Activated CD4-positive, alpha-beta T cell treated with anti-CD3 and anti-CD28 coated beads, Interleukin-2, amount 50 U/mL, for 4 hours (primary cell): Measurements from ENCODE around the gene CHST14.

Source experiments
- DNase-seq, 2 experiments: peaks; one replicate each; pipeline ENCODE4 v3.0.0-alpha.2; 2020

CHST14 gene, protein sequence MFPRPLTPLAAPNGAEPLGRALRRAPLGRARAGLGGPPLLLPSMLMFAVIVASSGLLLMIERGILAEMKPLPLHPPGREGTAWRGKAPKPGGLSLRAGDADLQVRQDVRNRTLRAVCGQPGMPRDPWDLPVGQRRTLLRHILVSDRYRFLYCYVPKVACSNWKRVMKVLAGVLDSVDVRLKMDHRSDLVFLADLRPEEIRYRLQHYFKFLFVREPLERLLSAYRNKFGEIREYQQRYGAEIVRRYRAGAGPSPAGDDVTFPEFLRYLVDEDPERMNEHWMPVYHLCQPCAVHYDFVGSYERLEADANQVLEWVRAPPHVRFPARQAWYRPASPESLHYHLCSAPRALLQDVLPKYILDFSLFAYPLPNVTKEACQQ

DNA sequence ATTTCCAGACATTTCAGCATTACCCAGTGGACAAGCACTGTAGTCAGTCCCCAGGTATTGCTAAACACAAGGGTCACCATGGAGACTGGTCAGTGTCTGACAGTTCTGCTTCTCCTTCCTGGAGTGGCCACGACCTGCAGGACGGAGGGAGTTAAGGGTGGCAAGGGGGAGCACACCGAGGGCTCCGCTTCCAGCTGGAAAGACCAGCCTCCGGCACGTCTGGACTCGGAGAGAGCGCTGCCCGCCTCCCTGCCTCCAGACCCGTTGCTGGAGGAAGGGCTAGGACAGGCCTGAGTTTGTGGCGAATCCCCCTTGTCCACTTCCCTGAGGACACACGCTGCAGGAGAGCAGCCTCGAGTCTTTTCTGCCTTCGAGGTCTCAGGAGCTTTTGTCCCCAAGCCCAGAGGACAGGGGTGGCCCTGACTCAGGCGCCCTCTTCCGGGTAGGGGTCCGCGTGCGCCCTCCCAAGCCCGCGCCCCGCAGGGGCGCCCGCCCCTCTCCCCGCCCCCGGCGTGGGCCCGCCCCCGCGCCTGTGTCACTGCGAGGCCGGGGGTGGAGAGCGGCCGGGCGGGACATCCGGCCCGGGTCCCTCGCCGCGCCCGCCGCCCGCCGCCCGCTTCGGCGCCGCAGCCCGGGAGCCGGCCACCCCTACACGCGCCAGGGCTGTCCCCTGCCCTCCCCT, at the start of gene CHST14:
TSS of gene CHST14 (plus strand) at position 562 of the 682 bp plus-strand sequence. CDS start 230 bp downstream, outside the sequence.
- peak; percentile 48 to 52 for DNase-seq

DNA sequence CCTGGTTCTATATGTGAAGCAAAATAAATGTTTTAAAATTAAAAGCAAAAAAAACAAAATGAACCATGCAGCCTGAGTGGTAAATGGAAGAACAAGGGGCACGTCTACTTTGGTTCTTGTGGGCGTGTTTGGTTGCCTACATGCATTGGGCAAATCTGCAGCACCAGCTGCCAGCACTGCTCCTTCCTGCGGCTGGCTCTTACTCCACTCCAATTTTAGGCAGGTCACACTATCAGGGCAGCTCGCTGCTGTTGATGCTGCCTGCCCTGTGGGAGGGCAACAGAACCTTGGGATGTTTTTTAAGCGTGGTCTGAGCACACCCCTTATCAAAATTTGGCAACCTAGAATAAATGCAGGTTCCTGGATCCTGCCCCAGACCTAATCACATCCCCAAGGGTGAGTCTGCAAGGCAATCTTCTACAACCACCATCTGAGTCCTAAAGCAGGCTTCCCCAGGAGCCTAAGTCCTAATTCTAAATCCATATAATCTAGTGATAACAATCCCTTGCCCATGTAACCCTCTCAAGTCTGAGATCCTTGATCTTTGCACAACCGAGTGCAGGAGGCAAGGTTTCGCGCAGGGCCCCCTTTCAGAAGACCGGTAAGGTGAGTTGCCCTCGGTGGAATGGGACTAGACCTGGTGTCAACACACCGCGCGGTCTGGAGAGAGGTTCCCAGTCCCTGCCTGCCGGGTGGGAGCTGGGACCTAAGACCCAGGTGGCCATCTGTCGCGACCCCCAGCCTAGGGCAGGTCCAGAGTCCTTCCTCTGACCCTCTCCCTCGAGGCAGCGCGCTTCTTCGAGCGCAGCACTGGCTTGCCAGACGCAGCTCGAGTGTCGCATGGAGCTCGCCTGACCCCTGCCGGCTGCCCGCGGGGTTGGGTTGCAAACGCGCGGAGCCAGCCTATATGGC, 49.3 kb upstream of the CHST14 start:
- peak; percentile 75 to 81 for DNase-seq

DNA sequence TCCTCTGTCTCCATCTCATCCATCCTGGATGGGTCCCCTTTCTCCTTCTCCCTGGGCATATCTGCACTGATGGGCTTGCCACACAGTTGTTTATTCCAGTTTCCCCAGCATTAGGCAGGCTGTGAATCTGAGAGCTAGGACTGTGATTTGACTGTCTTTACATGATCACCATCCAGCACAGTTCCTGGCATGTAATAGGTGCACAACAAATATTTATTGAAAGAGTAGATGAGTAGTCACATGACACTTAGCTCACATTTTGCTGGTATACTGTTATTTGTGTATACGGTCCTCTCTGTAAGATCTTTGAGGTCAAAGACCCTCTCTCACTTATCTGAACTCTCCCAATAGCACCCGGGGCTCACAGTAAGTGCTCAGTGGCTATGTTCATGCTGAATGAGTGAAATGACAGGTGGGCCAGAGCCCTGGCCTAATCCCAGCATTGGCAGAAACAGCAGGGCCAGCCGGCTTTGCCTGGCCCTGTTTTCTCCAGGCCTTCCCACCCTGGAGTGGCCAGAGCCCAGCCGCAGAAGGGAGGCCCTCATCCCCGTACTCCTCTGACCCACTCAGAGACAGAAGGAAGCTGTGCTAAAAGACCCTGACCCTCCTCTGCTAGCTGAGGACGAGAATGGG, 46.2 kb upstream of the CHST14 start:
- DNase-seq = no peak

DNA sequence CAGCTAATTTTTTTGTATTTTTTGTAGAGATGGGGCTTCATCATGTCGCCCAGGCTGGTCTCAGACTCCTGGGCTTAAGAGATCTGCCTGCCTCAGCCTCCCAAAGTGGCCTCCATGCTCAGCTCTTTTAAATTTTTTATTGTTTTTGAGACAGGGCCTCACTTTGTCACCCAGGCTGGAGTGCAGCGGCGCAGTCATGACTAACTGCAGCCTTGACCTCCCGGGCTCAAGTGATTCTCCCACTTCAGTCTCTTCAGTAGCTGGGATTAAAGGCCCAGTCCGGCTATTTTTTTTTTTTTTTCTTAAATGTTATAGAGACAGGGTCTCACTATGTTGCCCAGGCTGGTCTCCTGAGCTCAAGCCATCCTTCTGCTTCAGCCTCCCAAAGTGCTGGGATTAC, 45.1 kb upstream of the CHST14 start:
- DNase-seq = no peak

DNA sequence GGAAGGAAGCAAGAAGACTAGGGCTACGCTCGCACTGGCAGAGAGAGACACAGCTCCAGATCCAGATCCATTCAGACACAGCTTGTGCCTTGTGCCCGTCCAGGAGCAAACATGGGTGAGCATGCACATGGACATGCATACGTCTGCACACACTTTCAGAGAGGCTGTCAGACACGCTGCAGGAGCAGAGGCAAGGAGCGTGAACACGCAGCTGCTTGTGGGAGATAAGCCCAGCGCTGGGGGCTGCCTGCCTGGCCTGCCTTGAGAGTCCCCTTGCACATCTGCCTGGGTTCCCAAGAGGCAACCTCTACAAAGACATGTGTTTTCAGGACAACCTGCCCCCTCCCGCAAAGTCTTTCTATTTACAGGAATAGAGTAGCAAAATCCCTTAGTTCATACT, 43.6 kb upstream of the CHST14 start:
- DNase-seq = no peak

DNA sequence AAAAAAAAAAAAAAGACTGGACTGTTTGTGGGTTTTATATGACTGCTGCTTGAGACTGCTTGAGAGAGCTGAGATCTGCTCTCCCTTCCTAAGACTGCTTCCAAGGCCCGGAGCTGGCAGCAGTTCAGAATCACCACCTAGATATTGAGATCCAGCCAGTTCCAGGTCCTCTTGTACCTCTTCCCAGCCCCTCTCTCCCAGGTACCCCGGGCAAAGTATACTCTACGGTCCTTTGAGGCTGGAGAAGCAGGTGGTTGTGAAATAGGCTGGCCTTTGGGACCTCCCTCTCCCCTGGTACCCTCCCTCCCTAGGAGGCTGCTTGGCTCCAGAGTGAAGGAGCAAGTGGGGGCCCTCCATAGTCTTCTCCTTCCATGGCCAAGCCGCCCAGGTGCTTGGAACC, 42.6 kb upstream of the CHST14 start:
- DNase-seq = no peak

DNA sequence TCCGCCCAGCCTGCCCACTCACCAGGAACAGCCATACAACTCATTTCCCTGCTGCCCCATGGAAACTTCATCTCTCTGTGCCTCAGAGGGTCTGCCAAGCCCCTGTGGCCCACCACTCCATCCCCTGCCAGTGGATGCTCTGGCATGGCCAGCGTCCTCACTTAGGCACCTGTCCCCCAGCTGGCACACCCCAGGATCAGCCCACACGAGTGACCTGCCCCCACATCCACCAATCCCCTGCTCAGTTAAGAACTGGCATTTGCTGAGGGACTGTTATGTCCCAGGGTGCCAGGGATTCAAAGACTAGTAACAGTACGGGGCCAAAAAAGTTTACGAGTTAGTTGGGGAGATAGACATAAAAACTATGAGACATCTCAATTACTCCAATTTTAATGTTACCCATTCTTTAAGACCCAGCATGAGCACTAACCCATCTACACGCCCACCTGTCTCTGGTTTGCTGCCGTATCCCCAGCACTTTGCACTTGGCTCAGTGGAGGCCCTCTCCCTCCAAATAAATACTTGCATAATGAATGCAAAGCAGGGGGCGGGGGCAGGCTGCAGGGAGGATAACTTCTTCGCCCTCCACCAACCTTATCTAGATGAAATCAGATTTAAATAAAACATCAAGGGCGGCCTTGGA, 41.6 kb upstream of the CHST14 start:
- no peak for DNase-seq

DNA sequence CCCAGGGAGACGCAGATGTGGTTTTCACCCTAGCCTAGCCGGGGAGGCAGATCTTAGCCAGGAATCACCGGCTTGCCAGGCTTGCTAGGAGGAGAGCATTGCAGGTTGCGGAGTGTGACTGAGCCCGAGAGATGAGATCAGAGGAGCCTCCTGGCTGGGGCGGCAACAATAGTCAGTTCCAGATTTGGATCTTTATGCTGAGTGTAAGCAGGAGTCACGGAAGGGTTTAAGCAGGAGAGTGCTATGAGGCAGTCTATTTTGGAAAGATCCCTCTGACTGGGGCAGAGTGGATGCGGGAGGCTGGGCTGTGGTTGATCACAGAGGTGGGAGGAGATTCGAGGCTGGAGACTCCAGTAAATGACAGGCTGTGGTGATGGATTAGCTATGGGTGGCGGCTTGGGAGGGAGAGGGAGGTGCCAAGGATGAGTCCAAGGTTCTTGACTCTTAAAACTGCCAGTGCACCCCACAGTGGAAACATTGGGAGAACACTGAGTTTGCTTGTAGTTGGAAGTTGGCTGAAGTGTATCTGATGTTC, 40.4 kb upstream of the CHST14 start:
- DNase-seq = no peak

DNA sequence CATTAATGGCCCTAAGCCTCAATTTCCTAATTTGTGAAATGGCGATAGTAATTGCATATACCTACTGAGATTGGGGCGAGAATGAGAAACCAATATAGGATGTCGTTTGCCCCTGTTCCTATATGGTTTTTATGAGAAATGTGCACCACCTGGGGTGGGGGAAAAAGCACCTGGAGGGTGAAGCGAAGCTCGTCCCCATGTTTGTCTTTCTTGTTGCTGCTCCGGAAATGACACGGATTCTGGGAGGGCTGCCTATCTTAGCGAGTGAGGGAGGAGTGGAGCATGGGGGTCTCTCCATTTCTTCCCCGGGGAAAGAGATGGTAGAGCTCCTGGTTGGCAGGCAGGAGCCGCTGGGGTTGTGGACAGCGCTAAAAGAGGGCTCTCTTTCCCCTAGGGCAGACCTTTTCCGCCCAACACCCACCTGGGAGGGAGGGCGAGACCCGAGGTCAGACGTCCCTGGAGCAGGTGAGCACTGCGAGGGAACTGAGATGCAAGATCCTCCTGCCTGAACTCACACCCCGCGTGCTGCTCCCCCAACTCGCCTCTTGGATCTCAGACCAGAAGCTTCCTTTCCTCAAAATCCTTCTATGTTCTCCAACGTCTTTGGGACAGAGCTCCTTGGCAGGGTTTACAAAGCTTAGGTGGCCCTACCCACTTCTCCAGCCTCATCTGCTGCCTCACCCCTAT, 35.6 kb upstream of the CHST14 start:
- no peak for DNase-seq

DNA sequence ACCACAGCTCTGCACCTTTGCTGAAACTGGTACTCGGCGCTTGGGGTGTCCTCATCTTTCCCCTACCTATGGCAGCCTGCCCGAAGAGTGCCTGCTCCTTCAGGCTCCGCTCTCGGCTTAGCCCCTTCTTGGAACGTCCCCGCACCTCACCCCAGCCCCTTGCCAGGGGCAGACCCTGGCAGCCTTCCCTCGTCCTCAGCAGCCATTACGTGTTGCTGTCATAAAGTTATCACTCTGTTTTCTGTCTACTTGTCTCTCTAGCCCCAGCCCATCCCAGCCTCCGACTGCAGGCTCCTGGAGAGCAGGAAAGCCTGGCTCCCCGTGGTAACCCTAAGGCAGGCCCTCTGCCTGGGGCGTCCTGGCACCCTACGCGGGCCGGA, 35.1 kb upstream of the CHST14 start:
- DNase-seq = no peak

DNA sequence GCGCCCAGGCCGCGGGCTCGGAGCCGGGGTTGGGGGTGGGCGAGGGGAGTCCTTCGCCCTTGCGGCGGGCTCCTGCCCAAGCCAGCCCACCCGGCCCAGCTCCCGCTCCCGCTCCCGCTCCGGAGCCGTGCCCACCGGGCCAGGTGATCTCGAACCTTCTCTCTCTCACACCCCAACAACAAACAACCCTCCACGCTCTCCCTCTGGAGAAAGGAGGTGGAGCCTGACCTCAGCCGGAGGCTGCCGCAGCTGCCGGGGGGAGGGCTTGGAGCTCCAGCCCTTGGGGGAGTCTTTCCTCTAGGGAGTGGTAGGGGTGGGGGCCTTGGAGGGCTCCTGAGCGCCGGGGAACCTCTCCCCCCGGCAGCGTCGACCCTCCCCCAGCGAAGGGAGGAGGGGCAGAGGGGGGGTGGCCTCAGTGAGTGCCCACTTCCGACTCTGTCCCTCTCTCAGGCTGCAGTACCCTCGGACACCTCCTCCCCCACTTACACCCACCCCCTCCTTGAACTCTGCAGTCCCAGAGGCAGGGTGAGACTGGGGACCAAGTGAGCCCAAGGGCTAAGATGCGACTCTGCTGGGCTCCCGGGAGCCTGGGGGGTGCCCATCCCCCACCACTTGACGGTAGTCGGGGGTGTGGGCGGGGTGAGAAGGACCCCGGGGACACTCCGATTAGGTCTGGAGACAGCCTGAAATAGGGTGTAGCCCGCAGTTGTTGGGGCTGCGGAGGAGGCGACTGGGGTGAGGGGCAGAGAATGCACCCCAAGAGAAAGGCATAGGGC, 34.5 kb upstream of the CHST14 start:
- no peak for DNase-seq

DNA sequence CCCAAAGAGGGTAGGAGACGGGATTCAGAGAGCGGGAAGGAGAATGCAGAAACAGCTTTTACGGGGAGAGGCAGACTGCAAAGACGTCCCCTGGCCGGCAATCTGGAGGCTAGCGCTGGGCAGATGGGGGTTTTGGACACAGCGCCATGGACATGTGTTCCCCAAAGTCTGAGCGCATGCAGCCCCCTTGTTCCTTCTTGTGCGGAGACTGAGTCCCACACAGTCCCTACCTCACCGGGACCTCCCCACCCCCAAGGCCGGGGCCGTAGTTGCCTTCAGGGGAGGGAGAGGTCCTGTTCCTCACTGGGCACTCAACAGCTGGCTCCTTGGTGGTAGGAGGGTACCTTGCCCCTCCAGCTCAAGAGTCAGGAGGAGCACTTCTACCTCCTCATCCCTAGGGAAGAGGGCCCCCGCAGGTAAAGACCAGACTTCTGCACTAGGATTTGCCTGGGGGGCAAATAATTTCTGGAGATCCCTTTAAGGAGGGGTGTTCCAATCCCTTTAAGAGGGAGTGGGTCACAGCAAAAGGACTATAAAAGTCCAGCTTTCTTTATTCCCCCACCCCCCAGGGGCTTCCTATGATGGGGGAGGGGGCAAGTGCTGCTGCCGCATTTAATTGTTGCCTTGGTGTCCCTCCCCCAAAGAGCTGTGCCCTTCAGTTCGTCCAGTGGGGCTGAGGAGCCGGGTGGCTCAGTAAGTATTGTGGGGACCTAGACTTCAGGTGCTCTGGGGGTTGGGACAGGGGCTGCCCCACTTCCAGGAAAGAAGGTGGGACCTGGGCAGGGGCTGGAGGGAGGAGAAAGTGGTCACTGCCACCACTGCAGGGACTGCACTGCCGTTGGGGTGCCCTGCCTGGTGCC, 33.7 kb upstream of the CHST14 start:
- no peak for DNase-seq

DNA sequence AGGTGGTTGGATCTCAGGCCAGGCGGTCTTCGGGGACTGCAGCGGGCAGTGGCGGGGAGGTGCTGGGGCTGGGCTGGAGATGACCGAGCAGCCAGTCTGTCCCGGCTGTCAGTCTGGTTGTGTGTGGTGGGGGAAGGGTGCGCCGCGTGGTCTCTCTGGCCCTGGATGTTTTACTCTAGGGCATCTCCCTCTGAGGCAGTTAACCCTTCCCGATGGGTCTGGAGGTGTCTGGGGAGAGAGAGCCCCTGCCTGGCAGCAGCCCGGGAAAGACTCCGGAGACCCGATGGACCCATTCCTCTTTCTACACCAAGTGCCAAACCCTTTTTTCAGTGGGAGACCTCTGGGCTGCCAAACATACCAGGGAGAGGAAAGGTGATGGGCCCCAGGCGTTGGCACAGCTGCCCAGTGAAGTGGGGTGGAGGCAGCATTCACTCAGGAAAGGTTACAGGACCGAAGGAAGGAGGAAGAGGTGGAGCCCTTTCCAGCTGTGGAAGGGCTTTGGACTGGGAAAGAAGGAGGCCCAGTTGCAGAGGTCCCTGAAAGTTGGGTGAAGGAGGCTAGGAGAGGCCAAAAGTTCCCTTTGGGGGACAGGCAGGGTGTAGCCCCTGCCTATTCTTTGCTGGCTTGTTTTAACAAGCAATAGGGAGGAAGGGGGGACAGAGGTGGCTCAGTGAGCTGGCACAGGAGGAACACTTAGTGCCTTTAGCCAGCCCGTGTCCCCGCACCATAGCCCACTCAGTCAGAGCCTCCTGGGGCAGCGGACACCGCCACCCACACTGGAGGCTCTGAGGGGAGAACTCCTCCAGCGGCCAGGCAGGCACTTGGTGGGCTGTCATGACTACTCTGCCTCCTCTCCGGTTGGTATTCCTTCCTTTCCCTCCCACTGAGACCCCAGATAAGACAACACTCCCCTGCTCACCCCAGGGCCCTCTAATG, 32.8 kb upstream of the CHST14 start:
- DNase-seq = no peak

DNA sequence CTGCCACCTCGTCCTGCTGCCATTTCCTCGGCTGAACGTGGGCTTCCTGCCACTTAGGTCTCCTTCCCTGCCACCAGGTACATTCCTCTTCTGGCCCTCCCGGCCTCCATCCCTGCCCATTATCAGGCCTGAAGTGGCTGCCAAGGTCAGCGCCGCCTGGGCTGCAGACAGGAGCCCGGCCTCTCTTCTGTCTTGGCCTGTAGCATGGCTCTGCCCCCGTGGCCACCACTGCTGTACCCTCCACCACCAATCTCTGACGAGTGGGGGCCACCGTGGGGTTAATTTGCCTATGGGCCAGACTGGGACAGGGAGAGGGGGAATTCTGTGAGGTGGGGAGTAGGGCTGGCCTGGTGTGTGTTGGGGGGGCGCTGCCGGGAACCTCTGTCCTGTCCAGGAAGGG, 32.1 kb upstream of the CHST14 start:
- no peak for DNase-seq

DNA sequence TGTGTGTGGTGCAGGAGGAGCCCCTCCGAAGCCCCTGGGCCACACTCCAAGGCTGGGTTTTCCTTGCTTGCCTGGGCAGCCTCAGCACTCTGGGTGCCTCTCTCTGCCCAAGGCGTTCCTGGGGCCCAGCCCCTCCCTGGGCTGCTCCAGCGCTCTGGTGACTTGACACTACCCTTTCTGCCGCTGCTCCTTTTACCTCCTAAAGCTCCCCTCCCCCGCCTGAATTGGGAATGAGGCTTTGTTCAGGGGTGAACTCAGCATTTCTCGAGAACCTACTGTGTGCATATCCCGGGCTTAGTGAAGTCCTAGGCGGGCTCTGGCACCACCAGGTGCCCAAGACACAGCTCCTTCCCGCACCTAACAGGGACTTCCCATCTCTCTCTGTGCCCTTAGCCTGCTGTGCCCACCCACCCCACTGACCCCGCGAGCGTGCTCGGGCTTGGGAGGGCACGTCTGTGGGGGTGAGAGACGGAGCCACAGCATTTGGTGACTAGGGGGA, 31.3 kb upstream of the CHST14 start:
- no peak for DNase-seq

DNA sequence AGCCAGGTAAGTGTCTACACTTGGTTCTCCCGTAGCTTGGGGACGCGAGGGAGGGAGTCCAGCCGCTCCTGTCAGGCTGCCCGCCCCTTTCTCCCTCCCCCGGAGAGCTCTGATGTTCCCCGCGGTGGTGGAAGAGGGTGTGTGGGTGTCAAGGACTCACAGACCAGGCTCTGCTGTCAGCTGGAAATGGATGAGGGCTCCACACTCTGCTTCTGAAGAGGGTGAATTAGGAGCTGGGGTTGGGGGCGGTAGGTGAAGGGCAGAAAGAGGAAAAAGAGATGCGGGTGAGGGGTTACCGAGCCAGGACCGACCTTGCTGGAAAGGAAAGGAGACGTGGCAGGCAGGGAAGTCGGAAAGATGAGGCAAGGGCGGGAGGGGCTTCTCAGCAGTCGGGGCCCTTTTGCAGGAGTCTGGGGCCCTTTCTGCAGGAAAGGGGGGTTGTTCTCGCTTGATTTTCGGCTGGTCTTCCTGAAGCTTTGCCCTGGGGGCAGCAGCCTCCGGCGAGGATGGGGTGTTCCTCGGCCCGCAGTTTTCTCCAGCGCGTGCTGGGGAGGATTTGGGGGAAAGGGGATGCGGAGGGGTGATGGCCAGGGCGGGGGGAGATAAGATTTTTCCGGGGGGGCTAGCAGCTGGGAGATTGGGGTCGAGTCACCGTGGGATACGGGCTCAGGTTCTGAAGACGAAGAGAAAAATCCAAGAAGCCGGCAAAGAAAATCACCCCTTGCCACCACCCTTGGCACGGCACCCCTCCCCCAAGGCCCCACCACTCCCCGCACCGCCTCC, 30.6 kb upstream of the CHST14 start:
- peak; percentile 29 for DNase-seq
